ENCODE data around the gene DNMT3B. TPM values are rescaled to one million over a fixed set of nuclear protein-coding genes. Genes with fewer than 3 reads are reported as not detected.

Gene DNMT3B
- total and polyA plus RNA-seq, 2 experiments from 2014 or later, result 711 to 2,222 TPM

- TF ChIP-seq ZNF462 (CRISPR knock-in tag; IDR thresholded peaks at IDR 0.05) (no peak), ZNF114 (CRISPR knock-in tag; IDR thresholded peaks at IDR 0.05) (no peak), CREB1 (CRISPR knock-in tag; IDR thresholded peaks at IDR 0.05; ENCODE audit: low read depth) (peak; percentile 35; the same call in 1 of the 2 replicates)
These were observed 58.0 kb downstream of the DNMT3B start (continued) for GRCh38 chr20:32819992-32820697.

DNA sequence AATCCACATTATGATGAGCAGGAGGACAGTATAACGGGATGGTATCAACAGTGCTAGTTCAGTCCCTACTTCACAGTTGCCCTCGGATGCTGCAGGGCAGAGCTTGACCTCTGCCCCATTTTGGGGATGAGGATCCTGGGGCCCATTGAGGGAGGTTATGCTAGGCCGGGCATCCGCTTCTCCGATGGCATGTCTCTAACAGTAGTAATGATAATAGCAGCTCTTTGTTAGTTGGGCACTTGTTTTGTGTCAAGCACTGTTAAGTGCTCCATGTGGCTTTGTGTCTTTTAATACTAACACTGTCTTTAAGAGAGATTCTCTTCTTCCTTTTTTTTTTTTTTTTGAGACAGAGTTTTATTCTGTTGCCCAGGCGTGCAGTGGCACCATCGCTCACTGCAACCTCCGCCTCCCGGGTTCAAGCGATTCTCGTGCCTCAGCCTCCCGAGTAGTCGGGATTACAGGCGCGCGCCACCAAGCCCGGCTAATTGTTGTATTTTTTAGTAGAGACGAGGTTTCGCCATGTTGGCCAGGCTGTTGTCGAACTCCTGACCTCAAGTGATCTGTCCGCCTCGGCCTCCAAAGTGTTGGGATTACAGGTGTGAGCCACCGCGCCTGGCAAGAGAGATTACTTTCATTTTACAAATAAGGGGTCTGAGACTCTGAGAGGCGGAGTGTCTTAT, 58.7 kb downstream of the DNMT3B start:
- Histone ChIP-seq H3K4me3 (peak overlapping the region; percentile 89), H3K9me2 (ENCODE audit: insufficient read depth) (no peaks in the 10 kb centered on the region), H3K79me2 (replicated peaks; ENCODE audit: insufficient read depth) (peaks cover 57% of the 10 kb centered on the region), H4K20me1 (replicated peaks; ENCODE audit: insufficient read depth) (peaks cover 46% of the 10 kb centered on the region), H3K27me3 (ENCODE audit: insufficient read depth) (no peaks in the 10 kb centered on the region), H3K36me3 (ENCODE audit: insufficient read depth) (0 out of 2 replicates have a peak, but pooled peaks cover 2% of the 10 kb centered on the region), H3K27ac (ENCODE audit: low read depth) (peak overlapping the region; percentile 91), H3K4me2 (peak overlapping the region; percentile 100), H2AFZ (no peak overlapping the region), H3F3A (replicated peaks; ENCODE audit: low read depth) (peaks cover 57% of the 10 kb centered on the region), H3K4me1 (ENCODE audit: insufficient read depth) (peaks cover 32% of the 10 kb centered on the region)
- peak; percentile 3; the same call in 2 of the 3 replicates for ATAC-seq
- Mint-ChIP-seq H3K4me1 (peaks cover 30% of the 10 kb centered on the region), H3K4me3 (peak overlapping the region; percentile 97), H3K27ac (peak overlapping the region; percentile 98), H3K9me3 (no peaks in the 10 kb centered on the region; the same call in 2 of the 3 replicates), H3K36me3 (ENCODE audit: low read depth) (peaks cover 5% of the 10 kb centered on the region; the same call in 2 of the 3 replicates), H3K27me3 (ENCODE audit: insufficient read depth, low read depth, poor library complexity) (peaks cover 31% of the 10 kb centered on the region)
- DNase-seq (ENCODE audit: low spot score), result no peak
- TF ChIP-seq REST (IDR thresholded peaks at IDR 0.05; ENCODE audit: unreplicated experiment) (no peak), EZH2phosphoT487 (IDR thresholded peaks at IDR 0.05; ENCODE audit: unreplicated experiment) (no peak)

All from GM23338 (cell line).